Fibroblast of pulmonary artery (primary cell): ENCODE data around the gene NFAT5.
A peak's percentile ranks its signal among the peaks of the same experiment; 100 is the strongest.

Source experiments
- DNase-seq: peaks from one replicate; pipeline ENCODE4 v3.0.0-alpha.2; 2010; ENCODE audit warnings: low read depth
- H3K4me3 ChIP-seq: replicated peaks from 2 replicates; pipeline ENCODE4 v1.5.1; 2011; ENCODE audit warnings: low read depth, mild to moderate bottlenecking, control low read depth, low read length, moderate library complexity
- TF ChIP-seq, protein P1 (sequence below): IDR thresholded peaks from 2 replicates; pipeline ENCODE4 v1.5.1; 2011; ENCODE audit warnings: mild to moderate bottlenecking, control low read depth, low read length, inconsistent platforms; ENCODE audit errors: missing control alignments

The NFAT5 gene

DNA sequence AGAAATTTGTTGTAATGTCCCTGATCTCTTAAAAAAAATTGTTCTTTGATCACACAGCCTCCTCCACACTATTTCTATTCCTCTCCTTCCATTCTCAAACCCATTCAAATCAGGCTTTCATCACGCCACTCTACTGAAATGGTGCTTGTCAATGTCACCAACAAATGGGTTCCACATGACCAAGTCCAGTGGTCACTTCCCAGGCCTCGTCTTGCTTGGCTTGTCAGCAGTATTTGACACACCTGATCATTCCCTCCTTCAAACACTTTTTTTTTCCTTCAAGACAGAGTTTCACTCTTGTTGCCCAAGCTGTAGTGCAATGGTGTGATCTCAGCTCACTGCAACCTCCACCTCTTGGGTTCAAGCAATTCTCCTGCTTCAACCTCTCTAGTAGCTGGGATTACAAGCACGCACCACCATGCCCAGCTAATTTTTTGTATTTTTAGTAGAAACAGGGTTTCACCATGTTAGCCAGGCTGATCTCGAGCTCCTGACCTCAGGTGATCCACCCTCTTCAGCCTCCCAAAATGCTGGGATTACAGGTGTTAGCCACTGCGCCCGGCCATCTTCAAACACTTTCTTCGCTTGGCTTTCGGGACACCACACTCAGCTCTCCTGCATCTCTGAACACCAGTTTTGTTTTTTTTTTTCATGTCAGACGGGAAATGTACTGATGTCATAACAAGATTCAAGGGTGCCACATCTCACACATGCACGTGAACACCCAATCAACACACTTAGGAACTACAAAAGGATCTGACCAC, 142.3 kb downstream of the NFAT5 start:
- no peak for DNase-seq
- H3K4me3 ChIP-seq: no peak overlapping the region
- TF ChIP-seq, protein P1, sequence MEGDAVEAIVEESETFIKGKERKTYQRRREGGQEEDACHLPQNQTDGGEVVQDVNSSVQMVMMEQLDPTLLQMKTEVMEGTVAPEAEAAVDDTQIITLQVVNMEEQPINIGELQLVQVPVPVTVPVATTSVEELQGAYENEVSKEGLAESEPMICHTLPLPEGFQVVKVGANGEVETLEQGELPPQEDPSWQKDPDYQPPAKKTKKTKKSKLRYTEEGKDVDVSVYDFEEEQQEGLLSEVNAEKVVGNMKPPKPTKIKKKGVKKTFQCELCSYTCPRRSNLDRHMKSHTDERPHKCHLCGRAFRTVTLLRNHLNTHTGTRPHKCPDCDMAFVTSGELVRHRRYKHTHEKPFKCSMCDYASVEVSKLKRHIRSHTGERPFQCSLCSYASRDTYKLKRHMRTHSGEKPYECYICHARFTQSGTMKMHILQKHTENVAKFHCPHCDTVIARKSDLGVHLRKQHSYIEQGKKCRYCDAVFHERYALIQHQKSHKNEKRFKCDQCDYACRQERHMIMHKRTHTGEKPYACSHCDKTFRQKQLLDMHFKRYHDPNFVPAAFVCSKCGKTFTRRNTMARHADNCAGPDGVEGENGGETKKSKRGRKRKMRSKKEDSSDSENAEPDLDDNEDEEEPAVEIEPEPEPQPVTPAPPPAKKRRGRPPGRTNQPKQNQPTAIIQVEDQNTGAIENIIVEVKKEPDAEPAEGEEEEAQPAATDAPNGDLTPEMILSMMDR: no peak

DNA sequence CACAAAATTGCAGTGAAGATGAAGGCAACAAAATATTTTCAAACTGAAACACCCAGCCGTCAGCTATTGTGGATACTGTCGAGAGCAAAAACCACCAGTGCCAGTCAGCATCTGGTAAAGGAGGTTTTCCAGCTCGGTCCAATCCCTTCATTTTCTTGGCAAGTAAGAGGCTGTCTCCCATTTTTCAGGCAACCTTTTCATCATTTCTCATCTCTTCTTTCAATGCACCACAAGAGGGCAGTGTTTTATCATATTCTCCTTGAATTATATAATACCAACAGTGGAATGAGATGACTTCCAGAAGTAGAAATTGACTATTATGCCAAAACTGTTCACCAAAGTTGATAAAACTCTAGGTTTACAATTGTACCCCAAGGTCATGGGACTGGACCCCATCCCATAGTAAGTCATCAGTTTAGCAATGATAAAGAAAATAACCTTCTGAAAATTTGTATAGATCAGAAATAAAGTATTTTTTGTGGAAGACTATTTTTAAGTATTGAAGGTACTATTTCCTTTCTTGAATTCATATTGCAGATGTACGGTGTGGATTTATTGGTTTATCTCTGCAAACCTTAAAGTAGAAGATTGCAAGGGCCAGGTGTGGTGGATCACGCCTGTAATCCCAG, 143.8 kb downstream of the NFAT5 start:
- TF ChIP-seq, protein P1: peak; percentile 53
- no peak overlapping the region for H3K4me3 ChIP-seq
- DNase-seq: peak; percentile 81

DNA sequence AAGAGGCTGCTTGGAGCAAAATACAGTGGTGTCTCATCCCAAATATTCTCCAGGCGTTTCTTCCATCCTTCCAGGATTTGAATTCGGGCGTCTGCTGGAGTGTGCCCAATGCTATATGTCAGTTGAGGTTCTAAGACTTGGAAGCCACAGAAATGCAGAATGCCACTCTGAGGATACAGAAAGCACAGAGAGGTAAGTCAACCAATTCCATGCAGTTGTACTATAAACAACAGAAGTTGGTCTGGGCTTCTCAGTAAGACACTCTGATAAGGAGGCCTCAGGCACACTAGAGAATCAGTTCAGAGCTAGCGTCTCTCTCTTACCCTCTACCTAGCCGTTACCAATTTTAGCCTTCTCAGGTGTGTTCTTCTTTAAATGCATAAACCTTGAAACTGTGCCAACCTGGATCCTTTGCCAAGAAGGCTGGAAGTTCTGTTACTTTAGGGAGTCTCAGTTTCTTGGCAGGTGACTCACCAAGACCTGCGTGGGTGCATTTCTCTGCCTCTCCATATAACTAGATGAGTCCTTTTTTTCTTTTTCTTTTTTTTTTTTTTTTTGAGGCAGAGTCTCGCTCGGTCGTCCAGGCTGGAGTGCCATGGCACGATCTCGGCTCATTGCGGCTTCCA, 145.5 kb downstream of the NFAT5 start:
- DNase-seq: peak; percentile 83
- TF ChIP-seq, protein P1: no peak
- no peak overlapping the region for H3K4me3 ChIP-seq

DNA sequence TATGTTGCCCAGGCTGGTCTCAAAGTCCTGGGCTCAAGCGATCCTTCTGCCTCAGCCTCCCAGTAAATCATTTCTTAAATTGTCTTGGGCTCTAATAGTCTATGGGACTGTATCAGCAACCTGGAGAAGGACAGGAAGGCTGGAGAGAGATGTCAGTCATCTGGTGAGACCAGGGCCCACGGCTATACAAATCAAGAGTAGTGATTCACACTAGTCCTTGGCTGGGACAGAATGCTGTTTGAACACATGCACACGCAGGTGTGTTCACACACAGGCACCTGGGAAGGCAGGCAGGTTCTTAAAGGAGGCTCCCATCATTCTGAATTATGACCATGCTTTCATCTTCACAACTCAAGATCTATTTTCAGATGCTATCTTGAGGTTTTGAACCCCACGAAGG, 146.5 kb downstream of the NFAT5 start:
- no peak for DNase-seq
- TF ChIP-seq, protein P1: no peak
- no peak overlapping the region for H3K4me3 ChIP-seq

DNA sequence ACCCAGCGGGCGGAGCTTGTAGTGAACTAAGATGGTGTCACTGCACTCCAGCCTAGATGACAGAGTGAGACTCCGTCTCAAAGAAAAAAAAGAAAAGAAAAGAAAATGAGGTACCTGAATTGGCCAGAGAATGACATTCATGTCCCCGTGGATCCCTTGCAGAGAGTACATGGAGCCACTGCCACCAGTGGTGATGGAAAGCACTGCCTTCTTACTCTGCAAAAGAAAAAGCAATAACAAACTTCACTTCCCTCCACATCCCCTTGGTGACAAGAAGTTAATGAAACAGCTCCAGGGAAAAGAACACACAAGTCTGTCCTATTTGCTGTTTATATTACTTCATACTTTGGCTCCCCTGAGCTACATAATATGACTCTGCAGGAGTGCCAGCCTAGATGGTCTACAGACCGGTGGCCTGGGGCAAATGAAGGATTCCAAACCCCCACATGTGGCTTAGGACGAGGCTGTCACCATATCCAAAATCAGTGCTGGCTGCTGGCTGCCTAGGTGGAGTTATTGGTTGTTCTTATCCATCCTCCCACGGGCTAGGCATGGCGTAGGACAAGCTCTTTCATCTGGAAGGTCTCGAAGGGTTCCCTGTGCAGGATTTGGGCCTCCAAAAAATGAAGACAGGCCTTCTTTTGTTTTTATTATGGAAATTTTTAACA, 147.3 kb downstream of the NFAT5 start:
- DNase-seq: no peak
- H3K4me3 ChIP-seq: no peak overlapping the region
- TF ChIP-seq, protein P1: no peak

DNA sequence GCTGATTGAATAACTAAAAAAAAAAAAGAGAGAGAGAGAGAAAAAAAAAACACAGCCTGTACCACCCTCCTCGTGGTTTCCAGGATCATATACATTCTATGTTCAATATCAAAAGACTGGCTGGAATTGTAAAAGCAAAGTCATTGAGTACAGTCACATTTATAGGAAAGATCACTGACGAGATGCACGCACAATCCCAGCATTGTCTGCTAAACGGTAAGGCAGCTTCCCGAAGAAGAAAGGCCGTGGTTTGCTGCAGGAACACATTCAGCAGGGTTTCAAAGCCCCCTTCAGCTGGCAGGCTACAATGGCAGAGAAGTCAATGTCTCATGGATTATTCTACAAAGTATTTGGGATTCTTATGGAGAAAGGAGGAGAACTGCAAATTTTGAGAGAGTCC, 151.3 kb downstream of the NFAT5 start:
- no peak overlapping the region for H3K4me3 ChIP-seq
- TF ChIP-seq, protein P1: no peak
- DNase-seq: no peak
